ENCODE results near the gene ZFP69B. TPM values are rescaled to one million over a fixed set of nuclear protein-coding genes. Genes with fewer than 3 reads are reported as not detected.
A peak's percentile ranks its signal among the peaks of the same experiment; 100 is the strongest.

ZFP69B gene
- total and polyA plus RNA-seq, 2 experiments from 2014 or later = 3.0 to 3.7 TPM

GRCh38 chr1:40431385-40431784 lies 18.9 kb upstream of the ZFP69B start:
- Histone ChIP-seq H3K9me3 (ENCODE audit: low read depth) (no peaks in the 10 kb centered on the region), H3K4me3 (no peak overlapping the region), H3F3A (ENCODE audit: insufficient read depth) (peaks cover 21% of the 10 kb centered on the region), H2AFZ (no peak overlapping the region), H3K27ac (no peak overlapping the region), H3K79me2 (ENCODE audit: insufficient read depth) (no peaks in the 10 kb centered on the region), H4K20me1 (ENCODE audit: insufficient read depth) (no peaks in the 10 kb centered on the region), H3K9ac (no peak overlapping the region), H3K4me2 (ENCODE audit: unreplicated experiment) (no peak overlapping the region), H3K36me3 (ENCODE audit: low read depth) (no peaks in the 10 kb centered on the region), H3K9me2 (ENCODE audit: insufficient read depth) (no peaks in the 10 kb centered on the region), H3K27me3 (replicated peaks; ENCODE audit: insufficient read depth) (no peaks in the 10 kb centered on the region), H3K4me1 (ENCODE audit: insufficient read depth) (peaks cover 12% of the 10 kb centered on the region; the same call in 1 of the 2 replicates)
- in situ Hi-C loops (cut with MboI) = no loop called here
- no peak for TF ChIP-seq EZH2 (IDR thresholded peaks at IDR 0.05; ENCODE audit: insufficient read depth, poor library complexity, severe bottlenecking)
- no peak for TF ChIP-seq EZH2phosphoT487 (IDR thresholded peaks at IDR 0.05; ENCODE audit: insufficient read depth, low read depth)
- no peak for DNase-seq

GRCh38 chr1:40432644-40433390 lies 17.5 kb upstream of the ZFP69B start:
- Histone ChIP-seq H3K9ac (no peak overlapping the region), H3K79me2 (ENCODE audit: insufficient read depth) (no peaks in the 10 kb centered on the region), H4K20me1 (ENCODE audit: insufficient read depth) (no peaks in the 10 kb centered on the region), H3K4me3 (no peak overlapping the region), H3K36me3 (ENCODE audit: low read depth) (no peaks in the 10 kb centered on the region), H2AFZ (no peak overlapping the region), H3K27me3 (replicated peaks; ENCODE audit: insufficient read depth) (no peaks in the 10 kb centered on the region), H3K4me1 (ENCODE audit: insufficient read depth) (peaks cover 12% of the 10 kb centered on the region; the same call in 1 of the 2 replicates), H3K4me2 (ENCODE audit: unreplicated experiment) (no peak overlapping the region), H3F3A (ENCODE audit: insufficient read depth) (peaks cover 21% of the 10 kb centered on the region), H3K9me3 (ENCODE audit: low read depth) (no peaks in the 10 kb centered on the region), H3K27ac (no peak overlapping the region), H3K9me2 (ENCODE audit: insufficient read depth) (no peaks in the 10 kb centered on the region)
- TF ChIP-seq EZH2phosphoT487 (IDR thresholded peaks at IDR 0.05; ENCODE audit: insufficient read depth, low read depth) (no peak), EZH2 (IDR thresholded peaks at IDR 0.05; ENCODE audit: insufficient read depth, poor library complexity, severe bottlenecking) (no peak)
- in situ Hi-C loops (cut with MboI) = no loop called here
- 60 to 63% methylated on average over 3 of the region's 3 CpGs for WGBS, 2 experiments (ENCODE audit: low coverage in 1 of 2, low lambda C conversion rate in 2 of 2, missing lambda C conversion rate in 2 of 2)
- DNase-seq = peak; percentile 3

- H3K27ac ChIP-seq = peak overlapping the region; percentile 23; the same call in 1 of the 2 replicates
These were observed 14.8 kb upstream of the ZFP69B start for GRCh38 chr1:40435471-40435870.

GRCh38 chr1:40435876-40436275 lies 14.4 kb upstream of the ZFP69B start:
- Histone ChIP-seq H3K27ac (peak overlapping the region; percentile 23; the same call in 1 of the 2 replicates), H4K20me1 (ENCODE audit: insufficient read depth) (no peaks in the 10 kb centered on the region), H3K9ac (no peak overlapping the region), H3K36me3 (ENCODE audit: low read depth) (no peaks in the 10 kb centered on the region), H3K79me2 (ENCODE audit: insufficient read depth) (no peaks in the 10 kb centered on the region), H3K9me3 (ENCODE audit: low read depth) (no peaks in the 10 kb centered on the region), H3K4me1 (ENCODE audit: insufficient read depth) (peaks cover 12% of the 10 kb centered on the region; the same call in 1 of the 2 replicates), H3K4me3 (no peak overlapping the region), H3K4me2 (ENCODE audit: unreplicated experiment) (no peak overlapping the region), H3F3A (ENCODE audit: insufficient read depth) (peaks cover 21% of the 10 kb centered on the region), H2AFZ (no peak overlapping the region), H3K27me3 (replicated peaks; ENCODE audit: insufficient read depth) (no peaks in the 10 kb centered on the region), H3K9me2 (ENCODE audit: insufficient read depth) (no peaks in the 10 kb centered on the region)
- DNase-seq = peak; percentile 50
- in situ Hi-C loops (cut with MboI) = no loop called here
- TF ChIP-seq EZH2 (IDR thresholded peaks at IDR 0.05; ENCODE audit: insufficient read depth, poor library complexity, severe bottlenecking) = no peak
- TF ChIP-seq EZH2phosphoT487 (IDR thresholded peaks at IDR 0.05; ENCODE audit: insufficient read depth, low read depth) = no peak
- 55 to 59% methylated on average over 4 of the region's 4 CpGs for WGBS, 2 experiments (ENCODE audit: low coverage in 1 of 2, low lambda C conversion rate in 2 of 2, missing lambda C conversion rate in 2 of 2)

More at GRCh38 chr1:40435471-40435870, 14.8 kb upstream of the ZFP69B start:
- in situ Hi-C loops (cut with MboI) = no loop called here
- Histone ChIP-seq H3F3A (ENCODE audit: insufficient read depth) (peaks cover 21% of the 10 kb centered on the region), H4K20me1 (ENCODE audit: insufficient read depth) (no peaks in the 10 kb centered on the region), H3K36me3 (ENCODE audit: low read depth) (no peaks in the 10 kb centered on the region), H3K9ac (no peak overlapping the region), H3K4me2 (ENCODE audit: unreplicated experiment) (no peak overlapping the region), H3K4me1 (ENCODE audit: insufficient read depth) (peaks cover 12% of the 10 kb centered on the region; the same call in 1 of the 2 replicates), H3K27me3 (replicated peaks; ENCODE audit: insufficient read depth) (no peaks in the 10 kb centered on the region), H3K9me2 (ENCODE audit: insufficient read depth) (no peaks in the 10 kb centered on the region), H3K4me3 (no peak overlapping the region), H3K9me3 (ENCODE audit: low read depth) (no peaks in the 10 kb centered on the region), H3K79me2 (ENCODE audit: insufficient read depth) (no peaks in the 10 kb centered on the region), H2AFZ (no peak overlapping the region)
- no peak for TF ChIP-seq EZH2phosphoT487 (IDR thresholded peaks at IDR 0.05; ENCODE audit: insufficient read depth, low read depth)
- no peak for TF ChIP-seq EZH2 (IDR thresholded peaks at IDR 0.05; ENCODE audit: insufficient read depth, poor library complexity, severe bottlenecking)
- peak; percentile 68 for DNase-seq
- WGBS, 2 experiments (ENCODE audit: low coverage in 1 of 2, low lambda C conversion rate in 2 of 2, missing lambda C conversion rate in 2 of 2) = 51 to 57% methylated on average over 5 of the region's 5 CpGs

Data from GM23248 (cell line).